GM19035 (cell line): ENCODE results near the gene TJP3.

Experiments used
- ATAC-seq: cut with Tn5 transposase; IDR thresholded peaks from one replicate; pipeline ENCODE4 v1.9.1; 2021; ENCODE audit not compliant: unreplicated experiment

The TJP3 gene

GRCh38 chr19:3671680-3672574 lies 36.3 kb upstream of the TJP3 start:
- no peak for ATAC-seq

GRCh38 chr19:3672575-3672948 lies 35.6 kb upstream of the TJP3 start:
- ATAC-seq = no peak

- no peak for ATAC-seq
Observed at GRCh38 chr19:3672993-3673392, 35.2 kb upstream of the TJP3 start.

GRCh38 chr19:3673506-3674439 lies 34.4 kb upstream of the TJP3 start:
- ATAC-seq = no peak

- ATAC-seq = no peak
Observed at GRCh38 chr19:3674784-3675543, 33.2 kb upstream of the TJP3 start.

- ATAC-seq = no peak
Observed at GRCh38 chr19:3678188-3678587, 30.0 kb upstream of the TJP3 start.

- no peak for ATAC-seq
Observed at GRCh38 chr19:3679138-3679537, 29.0 kb upstream of the TJP3 start.

- no peak for ATAC-seq
Observed at GRCh38 chr19:3679581-3679980, 28.6 kb upstream of the TJP3 start.

GRCh38 chr19:3680939-3681338 lies 27.2 kb upstream of the TJP3 start:
- no peak for ATAC-seq

- ATAC-seq = no peak
Observed at GRCh38 chr19:3682286-3682685, 25.9 kb upstream of the TJP3 start.

- ATAC-seq = no peak
Observed at GRCh38 chr19:3682741-3683404, 25.3 kb upstream of the TJP3 start.

GRCh38 chr19:3683405-3684053 lies 24.7 kb upstream of the TJP3 start:
- no peak for ATAC-seq

- ATAC-seq = no peak
Observed at GRCh38 chr19:3684054-3684816, 23.9 kb upstream of the TJP3 start.

GRCh38 chr19:3684817-3685410 lies 23.3 kb upstream of the TJP3 start:
- ATAC-seq = no peak

GRCh38 chr19:3687393-3687773 lies 20.8 kb upstream of the TJP3 start:
- ATAC-seq = no peak

- no peak for ATAC-seq
Observed at GRCh38 chr19:3687774-3688706, 20.1 kb upstream of the TJP3 start.

GRCh38 chr19:3690551-3691371 lies 17.4 kb upstream of the TJP3 start:
- ATAC-seq = no peak
